HEK293 (cell line): ENCODE data around the gene MDFIC.

ENCODE experiments used
- CTCF ChIA-PET: fragments of 350-600 bp; formaldehyde crosslinking; extraction: SDS; loops from one replicate; lab custom pipeline; 2021; ENCODE audit warnings: antibody characterized with exemption; lab: Yijun Ruan, JAX
- POLR2A ChIA-PET: fragments of 300-600 bp; formaldehyde crosslinking; extraction: SDS; loops from one replicate; lab custom pipeline; 2020; ENCODE audit warnings: antibody characterized with exemption, inconsistent platforms; lab: Yijun Ruan, JAX
- H3K27ac ChIP-seq: fragments of 200-500 bp; sonication (Bioruptor generic); 2 replicates; pipeline ENCODE4 v1.5.1; 2014; ENCODE audit warnings: low read depth, low read length, control low read depth, inconsistent platforms; ENCODE audit errors: extremely low read depth
- H3K36me3 ChIP-seq, 2 experiments: fragments of 200-500 bp in 1 of 2; sonication (Bioruptor generic) in 1 of 2; 1 replicate in 1 of 2; 2 replicates in 1 of 2; pipeline ENCODE4 v1.5.1; 2014 to 2017; ENCODE audit warnings: inconsistent platforms in 2 of 2, low read length in 2 of 2; ENCODE audit not compliant: control insufficient read depth in 2 of 2, insufficient read depth in 1 of 2
- H3K4me1 ChIP-seq: fragments of 200-500 bp; sonication (Bioruptor generic); 2 replicates; pipeline ENCODE4 v1.5.1; 2014; ENCODE audit warnings: mild to moderate bottlenecking, low read length, inconsistent platforms; ENCODE audit not compliant: control insufficient read depth, insufficient read depth
- H3K4me3 ChIP-seq: 2 replicates; pipeline ENCODE4 v1.5.1; 2011; ENCODE audit warnings: low read depth, mild to moderate bottlenecking, control low read depth, low read length, moderate library complexity
- H3K9me3 ChIP-seq: fragments of 200-500 bp; sonication (Bioruptor generic); 2 replicates; pipeline ENCODE4 v1.5.1; 2014; ENCODE audit warnings: low read depth, low read length, inconsistent platforms; ENCODE audit not compliant: control insufficient read depth, insufficient read depth
- FEZF1 ChIP-seq: fragments of 450-650 bp; formaldehyde crosslinking; IDR thresholded peaks from 2 replicates; pipeline ENCODE4 v1.5.1; 2016; ENCODE audit warnings: missing biosample characterization, missing genetic modification characterization
- GLI2 ChIP-seq: fragments of 450-650 bp; formaldehyde crosslinking; IDR thresholded peaks from 2 replicates; pipeline ENCODE4; 2017; ENCODE audit warnings: missing biosample characterization, missing genetic modification characterization, low read depth, borderline replicate concordance
- HOXD13 ChIP-seq: sonication (generic); formaldehyde crosslinking; IDR thresholded peaks from 2 replicates; pipeline ENCODE4 v1.8.0; 2022; ENCODE audit warnings: missing genetic modification reagents, borderline replicate concordance
- KLF8 ChIP-seq: fragments of 450-650 bp; formaldehyde crosslinking; IDR thresholded peaks from 2 replicates; pipeline ENCODE4 v1.5.1; 2016; ENCODE audit warnings: missing biosample characterization, missing genetic modification characterization
- MEIS1 ChIP-seq: sonication (generic); formaldehyde crosslinking; IDR thresholded peaks from 2 replicates; pipeline ENCODE4 v1.8.1; 2022; ENCODE audit warnings: missing genetic modification reagents, mild to moderate bottlenecking, borderline replicate concordance
- PRDM1 ChIP-seq: fragments of 450-650 bp; formaldehyde crosslinking; IDR thresholded peaks from 2 replicates; pipeline ENCODE4; 2016; ENCODE audit warnings: missing biosample characterization, missing genetic modification characterization
- REPIN1 ChIP-seq: fragments of 450-650 bp; formaldehyde crosslinking; IDR thresholded peaks from 2 replicates; pipeline ENCODE4 v1.5.1; 2017; ENCODE audit warnings: missing biosample characterization, missing genetic modification characterization, low read depth
- SCRT1 ChIP-seq: fragments of 450-650 bp; formaldehyde crosslinking; IDR thresholded peaks from 2 replicates; pipeline ENCODE4 v1.5.1; 2016; ENCODE audit warnings: missing biosample characterization, missing genetic modification characterization, borderline replicate concordance
- SCRT2 ChIP-seq: fragments of 450-650 bp; formaldehyde crosslinking; IDR thresholded peaks from 2 replicates; pipeline ENCODE4 v1.5.1; 2016; ENCODE audit warnings: missing biosample characterization, missing genetic modification characterization
- ZFHX2 ChIP-seq: fragments of 450-650 bp; formaldehyde crosslinking; conservative IDR thresholded peaks from 2 replicates; pipeline ENCODE4 v1.5.1; 2016; ENCODE audit warnings: missing biosample characterization, missing genetic modification characterization
- ZNF366 ChIP-seq: fragments of 450-650 bp; formaldehyde crosslinking; conservative IDR thresholded peaks from 2 replicates; pipeline ENCODE4 v1.5.1; 2016; ENCODE audit warnings: missing biosample characterization, missing genetic modification characterization
- ZNF48 ChIP-seq: fragments of 450-650 bp; formaldehyde crosslinking; IDR thresholded peaks from 2 replicates; pipeline ENCODE4 v1.5.1; 2016; ENCODE audit warnings: missing biosample characterization, missing genetic modification characterization
- ZNF585B ChIP-seq: fragments of 450-650 bp; formaldehyde crosslinking; IDR thresholded peaks from 2 replicates; pipeline ENCODE4 v1.5.1; 2016; ENCODE audit warnings: missing biosample characterization, missing genetic modification characterization
- ZNF624 ChIP-seq: fragments of 450-650 bp; formaldehyde crosslinking; IDR thresholded peaks from 2 replicates; pipeline ENCODE4 v1.5.1; 2017; ENCODE audit warnings: missing biosample characterization, missing genetic modification characterization
- ZNF701 ChIP-seq: fragments of 450-650 bp; formaldehyde crosslinking; IDR thresholded peaks from 2 replicates; pipeline ENCODE4 v1.5.1; 2016; ENCODE audit warnings: missing biosample characterization, missing genetic modification characterization
- ZNF768 ChIP-seq: fragments of 450-650 bp; formaldehyde crosslinking; IDR thresholded peaks from 2 replicates; pipeline ENCODE4 v1.5.1; 2018; ENCODE audit warnings: missing biosample characterization, mild to moderate bottlenecking, missing genetic modification characterization
- ZSCAN16 ChIP-seq: fragments of 450-650 bp; formaldehyde crosslinking; IDR thresholded peaks from 2 replicates; pipeline ENCODE4 v1.5.1; 2016; ENCODE audit warnings: missing biosample characterization, missing genetic modification characterization
- ZSCAN23 ChIP-seq: fragments of 450-650 bp; formaldehyde crosslinking; IDR thresholded peaks from 2 replicates; pipeline ENCODE4 v1.5.1; 2016; ENCODE audit warnings: missing biosample characterization, missing genetic modification characterization
- TF ChIP-seq, protein P1 (sequence below): fragments of 450-650 bp; formaldehyde crosslinking; IDR thresholded peaks from 2 replicates; pipeline ENCODE4 v1.5.1; 2016; ENCODE audit warnings: missing biosample characterization, missing genetic modification characterization
- TF ChIP-seq, protein P2 (sequence below): sonication (generic); formaldehyde crosslinking; IDR thresholded peaks from 2 replicates; pipeline ENCODE4 v1.8.1; 2022; ENCODE audit warnings: mild to moderate bottlenecking, moderate library complexity, missing genetic modification reagents
- TF ChIP-seq, protein P3 (sequence below): fragments of 450-650 bp; formaldehyde crosslinking; IDR thresholded peaks from 2 replicates; pipeline ENCODE4 v1.5.1; 2016; ENCODE audit warnings: missing biosample characterization, missing genetic modification characterization

The MDFIC gene

DNA sequence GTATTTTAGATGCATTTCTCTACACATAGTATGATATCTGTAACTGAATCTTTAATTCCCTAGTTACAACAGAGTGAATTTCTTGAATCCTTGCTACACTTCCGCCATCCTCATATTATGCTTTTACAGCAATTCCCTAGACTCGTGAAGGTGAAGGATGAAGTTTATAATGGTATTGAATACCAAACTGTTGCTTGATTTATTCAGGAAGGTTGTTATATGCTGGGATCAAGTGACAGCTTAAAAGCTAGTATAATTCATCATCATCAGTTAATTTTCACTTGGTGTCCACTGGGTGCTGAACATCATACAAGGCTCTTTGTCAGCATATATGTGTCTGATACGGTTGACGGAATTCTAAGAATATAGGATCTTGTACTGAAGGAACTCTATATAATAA is 47.2 kb downstream of the MDFIC start (continued):
- TF ChIP-seq KLF8 (tag by site-specific recombination) (no peak), ZNF366 (tag by site-specific recombination) (no peak), ZNF624 (tag by site-specific recombination) (no peak), SCRT2 (tag by site-specific recombination) (no peak), ZSCAN23 (tag by site-specific recombination) (no peak)
- TF ChIP-seq, protein P1, sequence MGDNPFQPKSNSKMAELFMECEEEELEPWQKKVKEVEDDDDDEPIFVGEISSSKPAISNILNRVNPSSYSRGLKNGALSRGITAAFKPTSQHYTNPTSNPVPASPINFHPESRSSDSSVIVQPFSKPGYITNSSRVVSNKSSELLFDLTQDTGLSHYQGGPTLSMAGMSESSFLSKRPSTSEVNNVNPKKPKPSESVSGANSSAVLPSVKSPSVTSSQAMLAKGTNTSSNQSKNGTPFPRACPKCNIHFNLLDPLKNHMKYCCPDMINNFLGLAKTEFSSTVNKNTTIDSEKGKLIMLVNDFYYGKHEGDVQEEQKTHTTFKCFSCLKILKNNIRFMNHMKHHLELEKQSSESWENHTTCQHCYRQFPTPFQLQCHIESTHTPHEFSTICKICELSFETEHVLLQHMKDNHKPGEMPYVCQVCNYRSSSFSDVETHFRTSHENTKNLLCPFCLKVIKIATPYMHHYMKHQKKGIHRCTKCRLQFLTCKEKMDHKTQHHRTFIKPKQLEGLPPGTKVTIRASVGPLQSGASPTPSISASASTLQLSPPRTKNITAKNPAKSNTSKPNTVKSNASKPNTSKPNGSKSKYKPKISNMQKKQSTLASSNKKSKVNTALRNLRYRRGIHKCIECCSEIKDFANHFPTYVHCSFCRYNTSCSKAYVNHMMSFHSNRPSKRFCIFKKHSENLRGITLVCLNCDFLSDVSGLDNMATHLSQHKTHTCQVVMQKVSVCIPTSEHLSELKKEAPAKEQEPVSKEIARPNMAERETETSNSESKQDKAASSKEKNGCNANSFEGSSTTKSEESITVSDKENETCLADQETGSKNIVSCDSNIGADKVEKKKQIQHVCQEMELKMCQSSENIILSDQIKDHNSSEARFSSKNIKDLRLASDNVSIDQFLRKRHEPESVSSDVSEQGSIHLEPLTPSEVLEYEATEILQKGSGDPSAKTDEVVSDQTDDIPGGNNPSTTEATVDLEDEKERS (tag by site-specific recombination), result no peak
- TF ChIP-seq, protein P2, sequence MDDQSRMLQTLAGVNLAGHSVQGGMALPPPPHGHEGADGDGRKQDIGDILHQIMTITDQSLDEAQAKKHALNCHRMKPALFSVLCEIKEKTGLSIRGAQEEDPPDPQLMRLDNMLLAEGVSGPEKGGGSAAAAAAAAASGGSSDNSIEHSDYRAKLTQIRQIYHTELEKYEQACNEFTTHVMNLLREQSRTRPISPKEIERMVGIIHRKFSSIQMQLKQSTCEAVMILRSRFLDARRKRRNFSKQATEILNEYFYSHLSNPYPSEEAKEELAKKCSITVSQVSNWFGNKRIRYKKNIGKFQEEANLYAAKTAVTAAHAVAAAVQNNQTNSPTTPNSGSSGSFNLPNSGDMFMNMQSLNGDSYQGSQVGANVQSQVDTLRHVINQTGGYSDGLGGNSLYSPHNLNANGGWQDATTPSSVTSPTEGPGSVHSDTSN (CRISPR knock-in tag), result no peak

DNA sequence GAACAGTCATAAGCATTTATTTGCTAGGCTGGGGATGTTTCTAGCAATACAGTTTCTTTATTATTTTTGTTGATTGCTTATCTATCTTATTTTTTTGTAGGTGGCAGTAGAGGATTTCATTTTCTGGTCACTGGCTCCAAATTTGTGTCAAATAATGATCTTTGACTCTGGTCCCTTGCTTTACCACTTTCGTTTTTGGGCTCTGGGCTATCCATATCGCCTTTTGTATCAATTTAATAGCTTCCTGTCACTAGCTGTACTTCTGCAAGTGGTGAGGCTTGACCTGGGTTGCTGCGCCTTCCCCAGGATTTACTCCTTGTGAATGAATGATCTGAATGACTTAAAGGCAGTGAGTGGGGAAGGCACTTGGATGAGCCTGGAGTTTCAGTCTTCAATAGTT is 48.4 kb downstream of the MDFIC start:
- H3K9me3 ChIP-seq, result no peaks in the 10 kb centered on the region
- H3K4me1 ChIP-seq, result no peaks in the 10 kb centered on the region
- no peak overlapping the region for H3K27ac ChIP-seq
- H3K36me3 ChIP-seq, result no peaks in the 10 kb centered on the region; a peak in 1 of 3 replicates
- ChIA-PET CTCF (interaction anchor here (0.5 kb wide), 1 partner anchor 881 kb away, joined by 3 read pairs; no protein-coding TSS in a partner anchor), POLR2A (no interaction called here)
- TF ChIP-seq ZNF48 (tag by site-specific recombination), result no peak
- no peak overlapping the region for H3K4me3 ChIP-seq

DNA sequence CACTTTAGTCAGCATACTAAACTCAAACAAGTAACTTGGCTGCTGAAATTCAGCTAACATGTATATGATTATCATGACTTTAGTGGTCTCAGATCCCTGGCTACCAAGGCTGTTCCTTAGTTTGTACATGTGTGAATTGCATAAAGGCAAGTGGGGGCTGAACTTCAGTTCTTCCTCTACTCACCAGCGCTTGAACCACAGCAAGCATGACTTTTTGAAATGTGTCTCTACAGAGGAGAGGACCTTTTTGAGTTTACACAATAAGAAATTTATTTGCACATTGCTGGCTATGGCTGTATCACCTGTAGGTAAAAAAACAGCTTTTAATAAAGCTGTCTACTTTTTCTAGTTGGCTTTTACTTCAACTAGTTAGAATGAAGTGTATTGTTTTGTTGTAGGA is 48.8 kb downstream of the MDFIC start:
- CTCF ChIA-PET, result interaction anchor here (0.5 kb wide), 1 partner anchor 881 kb away, joined by 3 read pairs; no protein-coding TSS in a partner anchor
- POLR2A ChIA-PET, result interaction anchor here (0.7 kb wide), 1 partner anchor 282 kb away, joined by 3 read pairs; no protein-coding TSS in a partner anchor

DNA sequence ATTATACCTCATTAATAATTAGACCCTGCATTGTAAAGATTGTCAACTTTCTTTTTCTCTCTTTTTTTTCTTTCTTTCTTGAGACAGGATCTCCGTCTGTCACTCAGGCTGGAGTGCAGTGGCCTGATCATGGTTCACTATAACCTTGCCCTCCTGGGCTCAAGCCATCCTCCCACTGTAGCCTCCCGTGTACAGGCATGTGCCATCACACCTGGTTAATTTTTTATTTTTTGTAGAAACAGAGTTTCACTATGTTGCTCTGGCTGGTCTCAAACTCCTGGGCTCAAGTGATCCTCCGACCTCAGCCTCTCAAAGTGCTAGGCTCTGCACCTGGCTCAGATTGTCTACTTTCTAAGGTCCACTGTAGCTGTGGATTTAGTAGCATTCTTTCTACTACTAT is 50.7 kb downstream of the MDFIC start:
- no peaks in the 10 kb centered on the region for H3K9me3 ChIP-seq
- TF ChIP-seq SCRT1 (tag by site-specific recombination), result no peak
- TF ChIP-seq ZNF366 (tag by site-specific recombination), result no peak
- no peak for TF ChIP-seq FEZF1 (tag by site-specific recombination)
- TF ChIP-seq KLF8 (tag by site-specific recombination), result no peak
- TF ChIP-seq ZNF768, result no peak
- TF ChIP-seq, all 188 proteins: peak for 0
- Histone ChIP-seq H3K36me3 (no peaks in the 10 kb centered on the region), H3K4me1 (no peaks in the 10 kb centered on the region), H3K27ac (no peak overlapping the region), H3K4me3 (no peak overlapping the region)
- CTCF ChIA-PET, result no interaction called here
- POLR2A ChIA-PET, result no interaction called here

More for the DNA sequence above, 48.8 kb downstream of the MDFIC start:
- Histone ChIP-seq H3K36me3 (no peaks in the 10 kb centered on the region; a peak in 1 of 3 replicates), H3K4me1 (no peaks in the 10 kb centered on the region), H3K9me3 (no peaks in the 10 kb centered on the region), H3K27ac (no peak overlapping the region), H3K4me3 (no peak overlapping the region)
- TF ChIP-seq ZNF585B (tag by site-specific recombination), result no peak
- TF ChIP-seq HOXD13, result no peak
- no peak for TF ChIP-seq GLI2 (tag by site-specific recombination)
- TF ChIP-seq MEIS1 (CRISPR knock-in tag), result no peak
- no peak for TF ChIP-seq ZFHX2 (tag by site-specific recombination)
- TF ChIP-seq, protein P3, sequence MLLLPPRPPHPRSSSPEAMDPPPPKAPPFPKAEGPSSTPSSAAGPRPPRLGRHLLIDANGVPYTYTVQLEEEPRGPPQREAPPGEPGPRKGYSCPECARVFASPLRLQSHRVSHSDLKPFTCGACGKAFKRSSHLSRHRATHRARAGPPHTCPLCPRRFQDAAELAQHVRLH, result no peak
- TF ChIP-seq ZSCAN16 (tag by site-specific recombination), result no peak
- no peak for TF ChIP-seq REPIN1 (tag by site-specific recombination)
- no peak for TF ChIP-seq PRDM1 (tag by site-specific recombination)
- TF ChIP-seq ZNF701 (tag by site-specific recombination), result no peak
- TF ChIP-seq, all 188 proteins: peak for 0
